Osteoblast (primary cell): ENCODE measurements around the gene RASA3. TPM values are rescaled to one million over a fixed set of nuclear protein-coding genes. Genes with fewer than 3 reads are reported as not detected.

Experiments
- DNase-seq: peaks from one replicate; pipeline ENCODE4 v3.0.0; 2011; ENCODE audit warnings: low spot score, mixed read lengths; ENCODE audit not compliant: insufficient read length; ENCODE audit errors: missing footprints
- H2AFZ ChIP-seq: 2 replicates; pipeline ENCODE4 v1.6.0; 2011; ENCODE audit warnings: mild to moderate bottlenecking, low read length
- H3K27ac ChIP-seq: 2 replicates; pipeline ENCODE4 v1.5.1; 2011; ENCODE audit warnings: mild to moderate bottlenecking, low read depth, low read length, moderate library complexity
- H3K27me3 ChIP-seq: 2 replicates; pipeline ENCODE4 v1.6.0; 2012; ENCODE audit warnings: mild to moderate bottlenecking, control low read depth, inconsistent platforms, low read length, moderate library complexity; ENCODE audit not compliant: insufficient read depth
- H3K36me3 ChIP-seq: 2 replicates; pipeline ENCODE4 v1.5.1; 2011; ENCODE audit warnings: mild to moderate bottlenecking, low read length, control low read depth, moderate library complexity; ENCODE audit not compliant: insufficient read depth
- H3K4me1 ChIP-seq: 2 replicates; pipeline ENCODE4 v1.5.1; 2011; ENCODE audit warnings: mild to moderate bottlenecking, low read length, control low read depth, moderate library complexity; ENCODE audit not compliant: insufficient read depth
- H3K4me2 ChIP-seq: 2 replicates; pipeline ENCODE4 v1.6.0; 2011; ENCODE audit warnings: mild to moderate bottlenecking, low read length; ENCODE audit not compliant: insufficient read depth
- H3K4me3 ChIP-seq: fragments of 200-600 bp; sonication (generic); 3 replicates; pipeline ENCODE4 v1.5.1; 2012; ENCODE audit warnings: mild to moderate bottlenecking, low read length, inconsistent platforms; ENCODE audit not compliant: insufficient read depth
- H3K79me2 ChIP-seq: 2 replicates; pipeline ENCODE4 v1.6.0; 2012; ENCODE audit warnings: mild to moderate bottlenecking, low read length, control low read depth, inconsistent platforms; ENCODE audit not compliant: insufficient read depth
- H3K9me3 ChIP-seq: 2 replicates; pipeline ENCODE4 v1.5.1; 2011; ENCODE audit warnings: low read depth, low read length, control low read depth
- H4K20me1 ChIP-seq: 2 replicates; pipeline ENCODE4 v1.6.0; 2012; ENCODE audit warnings: mild to moderate bottlenecking, low read length, control low read depth; ENCODE audit not compliant: insufficient read depth
- CTCF ChIP-seq: IDR thresholded peaks from 2 replicates; pipeline ENCODE4 v1.5.1; 2011; ENCODE audit warnings: mild to moderate bottlenecking, low read depth, low read length, moderate library complexity; ENCODE audit errors: extremely low read depth
- total RNA-seq: library from RNA; depleted of rRNA; stranded (reverse); fragments of >200 nt; gene quantifications from 2 replicates; pipeline ENCODE4 v1.2.3, GENCODE V29; 2012

The RASA3 gene
- total RNA-seq, 1 donor = 41.3 TPM

GRCh38 chr13:114002009-114002544, 130.3 kb downstream of the RASA3 start:
- Histone ChIP-seq H2AFZ (no peak overlapping the region), H3K27ac (no peak overlapping the region), H4K20me1 (no peaks in the 10 kb centered on the region), H3K4me2 (no peak overlapping the region), H3K36me3 (peaks cover 29% of the 10 kb centered on the region), H3K79me2 (no peaks in the 10 kb centered on the region), H3K27me3 (no peaks in the 10 kb centered on the region), H3K9me3 (no peaks in the 10 kb centered on the region), H3K4me1 (peaks cover 12% of the 10 kb centered on the region), H3K4me3 (no peak overlapping the region)
- no peak for TF ChIP-seq CTCF
- no peak for DNase-seq

GRCh38 chr13:114001331-114002008, 131.0 kb downstream of the RASA3 start:
- no peak for TF ChIP-seq CTCF
- no peaks in the 10 kb centered on the region for H3K27me3 ChIP-seq

GRCh38 chr13:114000151-114001040, 132.0 kb downstream of the RASA3 start:
- H3K4me2 ChIP-seq = no peak overlapping the region
- peaks cover 39% of the 10 kb centered on the region for H3K36me3 ChIP-seq
- H2AFZ ChIP-seq = no peak overlapping the region
- no peak overlapping the region for H3K27ac ChIP-seq
- no peaks in the 10 kb centered on the region for H4K20me1 ChIP-seq
- peaks cover 12% of the 10 kb centered on the region for H3K4me1 ChIP-seq
- no peaks in the 10 kb centered on the region for H3K9me3 ChIP-seq
- TF ChIP-seq CTCF = no peak
- no peaks in the 10 kb centered on the region for H3K79me2 ChIP-seq
- H3K4me3 ChIP-seq = no peak overlapping the region
- DNase-seq = no peak
- no peaks in the 10 kb centered on the region for H3K27me3 ChIP-seq

More at GRCh38 chr13:114001331-114002008, 131.0 kb downstream of the RASA3 start:
- H3K4me3 ChIP-seq = no peak overlapping the region
- no peaks in the 10 kb centered on the region for H3K79me2 ChIP-seq
- H3K4me1 ChIP-seq = peaks cover 12% of the 10 kb centered on the region
- no peaks in the 10 kb centered on the region for H3K9me3 ChIP-seq
- peaks cover 34% of the 10 kb centered on the region for H3K36me3 ChIP-seq
- H4K20me1 ChIP-seq = no peaks in the 10 kb centered on the region
- no peak overlapping the region for H3K4me2 ChIP-seq
- H3K27ac ChIP-seq = no peak overlapping the region
- no peak for DNase-seq
- H2AFZ ChIP-seq = no peak overlapping the region

- Histone ChIP-seq H2AFZ (no peak overlapping the region), H3K4me2 (no peak overlapping the region), H3K4me1 (peaks cover 12% of the 10 kb centered on the region), H3K4me3 (no peak overlapping the region), H3K79me2 (no peaks in the 10 kb centered on the region), H3K27me3 (no peaks in the 10 kb centered on the region), H3K27ac (peak overlapping the region; percentile 87), H4K20me1 (no peaks in the 10 kb centered on the region), H3K9me3 (no peaks in the 10 kb centered on the region), H3K36me3 (peaks cover 45% of the 10 kb centered on the region)
- DNase-seq = peak; percentile 93
- no peak for TF ChIP-seq CTCF
Observed at GRCh38 chr13:113999618-113999910, 132.9 kb downstream of the RASA3 start.
